AG09319 (cell line): ENCODE results near the gene GNG7.
A peak's percentile ranks its signal among the peaks of the same experiment; 100 is the strongest.

Experiments used
- DNase-seq: peaks from one replicate; pipeline ENCODE4 v3.0.0-alpha.2; 2010; ENCODE audit warnings: low read depth; ENCODE audit errors: extremely low read depth
- TF ChIP-seq, protein P1 (sequence below): IDR thresholded peaks from 2 replicates; pipeline ENCODE4 v1.5.1; 2011; ENCODE audit warnings: low read depth, mild to moderate bottlenecking, inconsistent platforms, low read length, moderate library complexity

Gene GNG7

DNA sequence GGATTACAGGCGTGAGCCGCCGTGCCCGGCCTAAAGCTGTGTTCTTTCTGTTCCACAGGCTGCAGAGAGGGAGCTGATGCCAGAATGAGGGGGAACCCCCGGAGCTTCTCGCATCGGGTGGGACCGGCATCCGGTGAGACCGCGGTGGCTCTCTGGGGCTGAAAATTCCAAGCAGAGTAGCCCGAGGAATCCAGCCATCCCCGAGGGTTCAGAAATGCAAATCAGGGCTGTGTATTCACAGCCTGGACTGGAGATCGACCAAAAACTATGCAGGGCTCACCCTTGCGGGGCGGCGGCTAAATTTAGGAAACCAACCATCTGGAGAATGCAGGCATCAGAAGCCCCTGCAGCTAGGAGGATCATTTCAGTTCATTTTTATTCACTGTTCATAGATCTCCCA, 99.2 kb downstream of the GNG7 start:
- TF ChIP-seq, protein P1, sequence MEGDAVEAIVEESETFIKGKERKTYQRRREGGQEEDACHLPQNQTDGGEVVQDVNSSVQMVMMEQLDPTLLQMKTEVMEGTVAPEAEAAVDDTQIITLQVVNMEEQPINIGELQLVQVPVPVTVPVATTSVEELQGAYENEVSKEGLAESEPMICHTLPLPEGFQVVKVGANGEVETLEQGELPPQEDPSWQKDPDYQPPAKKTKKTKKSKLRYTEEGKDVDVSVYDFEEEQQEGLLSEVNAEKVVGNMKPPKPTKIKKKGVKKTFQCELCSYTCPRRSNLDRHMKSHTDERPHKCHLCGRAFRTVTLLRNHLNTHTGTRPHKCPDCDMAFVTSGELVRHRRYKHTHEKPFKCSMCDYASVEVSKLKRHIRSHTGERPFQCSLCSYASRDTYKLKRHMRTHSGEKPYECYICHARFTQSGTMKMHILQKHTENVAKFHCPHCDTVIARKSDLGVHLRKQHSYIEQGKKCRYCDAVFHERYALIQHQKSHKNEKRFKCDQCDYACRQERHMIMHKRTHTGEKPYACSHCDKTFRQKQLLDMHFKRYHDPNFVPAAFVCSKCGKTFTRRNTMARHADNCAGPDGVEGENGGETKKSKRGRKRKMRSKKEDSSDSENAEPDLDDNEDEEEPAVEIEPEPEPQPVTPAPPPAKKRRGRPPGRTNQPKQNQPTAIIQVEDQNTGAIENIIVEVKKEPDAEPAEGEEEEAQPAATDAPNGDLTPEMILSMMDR, result no peak

DNA sequence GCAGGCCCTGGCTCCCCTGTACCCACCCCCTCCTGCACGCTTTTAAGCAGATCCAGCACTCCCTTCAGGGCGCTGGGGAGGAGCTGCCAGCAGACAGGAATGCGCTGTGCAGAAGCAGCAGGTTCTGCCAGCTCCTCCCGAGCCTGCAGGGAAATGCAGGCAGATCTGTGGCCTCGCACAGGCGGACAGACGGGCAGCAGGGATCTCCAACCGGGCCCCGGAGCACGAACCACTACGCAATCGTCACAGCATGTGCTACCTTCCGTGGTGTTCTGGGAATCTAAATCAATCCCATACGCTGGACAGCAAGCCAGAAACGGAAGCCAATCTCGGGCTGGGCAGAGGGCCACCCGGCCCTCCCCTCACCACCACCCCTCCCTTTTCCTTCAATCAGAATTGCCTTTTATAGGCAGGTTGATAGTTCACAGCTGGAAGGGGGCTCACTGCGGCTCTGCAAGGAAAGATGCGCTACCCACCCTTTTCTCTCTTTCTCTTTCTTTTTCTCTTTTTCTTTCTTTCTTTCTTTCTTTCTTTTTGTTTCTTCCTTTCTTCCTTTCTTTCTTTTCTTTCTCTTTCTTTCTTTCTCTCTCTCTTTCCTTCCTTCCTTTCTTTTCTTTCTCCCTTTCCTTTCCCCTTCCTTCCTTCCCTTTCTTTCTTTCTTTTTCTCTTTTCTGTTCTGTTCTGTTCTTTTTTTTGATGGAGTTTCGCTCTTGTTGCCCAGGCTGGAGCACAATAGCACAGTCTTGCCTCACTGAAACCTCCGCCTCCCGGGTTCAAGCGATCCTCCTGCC, 99.9 kb downstream of the GNG7 start:
- DNase-seq, result peak; percentile 98
- TF ChIP-seq, protein P1, result no peak; the same call in none of the 2 replicates

More for the DNA sequence above, 99.2 kb downstream of the GNG7 start:
- DNase-seq, result peak; percentile 48

DNA sequence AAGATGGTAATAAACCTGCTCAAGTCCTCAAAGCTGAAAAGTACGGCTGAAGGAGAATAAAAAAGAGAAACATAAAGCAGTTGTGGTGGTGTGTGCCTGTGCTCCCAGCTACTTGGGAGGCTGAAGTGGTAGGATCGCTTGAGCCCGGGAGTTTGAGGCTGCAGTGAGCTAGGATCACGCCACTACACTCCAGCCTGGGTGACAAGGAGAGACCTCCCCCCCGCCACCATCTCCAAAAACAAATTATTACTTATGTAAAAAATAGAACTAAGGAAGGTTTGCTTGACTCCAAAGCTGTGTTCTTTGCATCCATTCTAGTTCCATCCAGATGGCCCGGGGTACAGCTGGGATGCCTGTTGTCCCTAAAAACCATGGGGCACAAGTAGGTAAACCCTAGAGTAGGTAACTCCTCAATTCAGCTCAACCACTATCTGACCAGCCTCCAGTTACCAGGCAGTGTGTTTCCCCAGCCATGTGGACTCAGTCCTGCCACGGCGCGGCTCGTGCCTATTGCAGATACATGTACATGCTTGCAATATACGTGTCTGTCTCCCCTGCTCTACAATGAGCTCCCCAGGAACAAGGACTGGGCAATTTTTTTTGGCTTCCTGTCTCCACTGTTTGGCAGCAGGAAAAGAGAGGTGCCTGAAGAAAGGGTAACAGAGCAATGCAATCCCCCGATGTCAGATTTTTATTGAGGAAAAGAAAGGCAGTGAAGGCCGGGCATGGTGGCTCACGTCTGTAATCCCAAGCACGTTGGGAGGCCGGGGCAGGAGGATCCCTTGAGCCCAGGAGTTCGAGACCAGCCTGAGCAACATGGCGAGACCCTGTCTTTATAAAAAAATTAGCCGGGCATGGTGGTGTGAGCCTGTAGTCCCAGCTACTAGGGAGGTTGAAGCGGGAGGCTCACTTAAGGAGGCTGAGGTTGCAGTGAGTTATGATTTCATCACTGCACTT, 101.3 kb downstream of the GNG7 start:
- TF ChIP-seq, protein P1, result no peak

DNA sequence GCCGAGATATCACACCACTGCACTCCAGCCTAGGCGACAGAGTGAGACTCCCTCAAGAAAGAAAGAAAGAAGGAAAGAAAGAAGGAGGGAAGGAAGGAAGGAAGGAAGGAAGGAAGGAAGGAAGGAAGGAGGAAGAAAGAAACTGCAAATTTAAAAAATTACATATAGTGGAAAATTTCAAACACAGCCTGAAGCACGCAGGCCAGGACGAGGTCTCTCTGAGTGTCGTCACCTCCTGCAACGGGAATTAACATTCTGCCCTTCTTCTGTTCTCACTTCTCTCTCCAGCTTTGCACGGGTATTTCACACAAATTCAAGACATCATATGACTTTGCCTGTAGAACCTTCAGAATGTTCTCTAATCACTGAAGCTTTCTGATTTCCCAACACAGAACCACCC, 108.2 kb downstream of the GNG7 start:
- TF ChIP-seq, protein P1, result no peak
- DNase-seq, result no peak

More for the DNA sequence above, 101.3 kb downstream of the GNG7 start:
- no peak for DNase-seq

DNA sequence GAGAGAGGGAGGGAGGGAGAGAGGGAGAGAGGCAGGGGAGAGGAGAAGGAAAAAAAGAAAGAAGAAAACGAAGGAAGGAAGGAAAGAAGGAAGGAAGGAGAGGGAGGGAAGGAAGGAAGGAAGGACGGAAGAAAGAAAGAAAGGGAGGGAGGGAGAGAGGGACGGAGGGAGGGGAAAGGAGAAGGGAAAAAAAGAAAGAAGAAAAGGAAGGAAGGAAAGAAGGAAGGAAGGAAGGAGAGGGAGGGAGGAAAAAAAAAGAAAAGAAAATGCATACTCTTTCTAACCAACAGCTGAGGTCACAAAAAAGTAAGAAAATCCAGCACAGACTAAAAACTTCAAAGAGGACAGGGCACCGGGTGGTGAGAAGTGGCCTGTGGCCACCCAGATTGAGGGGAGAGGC, 109.7 kb downstream of the GNG7 start:
- TF ChIP-seq, protein P1, result no peak
- no peak for DNase-seq

DNA sequence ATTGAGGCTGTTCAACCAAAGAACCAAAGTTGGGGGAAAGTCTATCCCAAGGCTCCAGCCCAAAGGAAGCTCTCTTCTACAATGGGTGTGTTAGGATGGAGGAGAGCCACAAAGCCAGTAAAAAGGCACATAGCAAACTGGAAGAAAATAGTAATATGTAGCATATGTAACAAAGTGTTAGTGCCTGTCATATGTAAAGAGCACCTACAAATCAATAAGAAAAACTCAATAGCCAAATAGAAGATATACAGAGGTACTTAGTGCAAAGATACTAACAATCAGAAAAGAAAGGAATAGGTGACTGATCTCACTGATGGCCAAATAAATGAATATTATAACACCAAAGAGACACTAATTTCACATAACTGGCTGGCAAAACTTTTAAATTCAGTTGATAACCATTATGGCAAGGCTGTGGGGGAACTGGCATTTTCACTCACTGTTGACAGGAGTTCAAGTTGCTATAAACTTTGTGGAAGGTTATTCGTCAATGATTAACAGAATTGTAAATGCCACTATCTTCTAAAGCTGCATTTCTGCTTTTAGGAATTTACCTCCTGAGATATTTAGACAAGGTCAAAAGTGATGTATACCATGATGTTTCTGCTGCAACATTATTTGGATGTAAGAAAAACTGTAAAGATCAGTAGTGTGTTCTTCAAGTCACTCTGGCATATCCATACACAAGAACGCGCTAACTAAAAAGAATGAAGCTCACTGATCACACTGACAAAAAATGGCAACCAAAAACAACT, 110.8 kb downstream of the GNG7 start:
- TF ChIP-seq, protein P1, result no peak
- DNase-seq, result no peak
